Islet precursor cell (in vitro differentiated cells): ENCODE data around the gene OR10G4.
"Not testable (repeated sequence)": the region's sequence is repeated elsewhere in the genome, so short reads cannot be mapped to it uniquely, and the experiment has no call there.

ENCODE experiments used
- DNase-seq: peaks from one replicate; pipeline ENCODE4 v3.0.0-alpha.2; 2018

Gene OR10G4, protein sequence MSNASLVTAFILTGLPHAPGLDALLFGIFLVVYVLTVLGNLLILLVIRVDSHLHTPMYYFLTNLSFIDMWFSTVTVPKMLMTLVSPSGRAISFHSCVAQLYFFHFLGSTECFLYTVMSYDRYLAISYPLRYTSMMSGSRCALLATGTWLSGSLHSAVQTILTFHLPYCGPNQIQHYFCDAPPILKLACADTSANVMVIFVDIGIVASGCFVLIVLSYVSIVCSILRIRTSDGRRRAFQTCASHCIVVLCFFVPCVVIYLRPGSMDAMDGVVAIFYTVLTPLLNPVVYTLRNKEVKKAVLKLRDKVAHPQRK

DNA sequence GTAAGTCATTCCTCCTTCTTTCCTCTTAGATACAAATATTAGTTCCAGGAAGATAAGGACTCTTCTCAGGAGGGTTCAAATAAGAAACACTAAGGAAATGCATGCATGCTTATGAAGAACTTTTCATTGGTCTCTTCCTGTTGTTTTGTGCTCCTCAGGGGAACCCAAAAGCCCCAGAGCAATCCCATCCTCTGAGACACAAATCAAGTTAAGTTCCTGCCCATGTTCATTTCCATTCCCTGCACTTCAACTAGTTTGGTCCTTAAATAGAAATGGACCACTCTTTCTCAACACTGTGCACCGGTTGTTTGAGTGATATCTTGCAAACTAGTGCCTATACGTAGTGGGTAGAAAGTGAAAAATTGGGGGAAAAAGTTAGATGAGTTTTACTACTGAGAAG, at the start of gene OR10G4:
Gene OR10G4 (plus strand): TSS at position 301 of the 400 bp plus-strand sequence. CDS start 2,578 bp downstream, outside the sequence.
- DNase-seq = no peak

DNA sequence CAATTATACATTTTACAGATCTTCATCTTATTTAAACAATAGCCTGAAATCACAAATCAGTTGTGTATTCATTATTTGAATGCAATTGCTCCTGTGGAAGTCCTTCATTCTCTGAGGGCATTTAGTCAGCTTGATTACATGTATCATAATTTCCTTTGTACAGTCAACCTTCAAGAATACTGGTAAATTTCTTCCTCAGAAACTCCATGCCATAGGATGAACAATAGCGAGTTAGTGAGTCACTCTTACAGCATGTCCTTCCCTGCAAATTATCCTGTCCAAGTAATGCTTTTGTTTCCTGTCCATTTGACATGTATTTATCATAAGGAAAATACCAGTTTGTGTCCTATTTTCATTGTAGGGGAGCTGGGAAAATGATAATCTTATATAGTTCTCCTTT, 39.0 kb upstream of the OR10G4 start:
- no peak for DNase-seq

DNA sequence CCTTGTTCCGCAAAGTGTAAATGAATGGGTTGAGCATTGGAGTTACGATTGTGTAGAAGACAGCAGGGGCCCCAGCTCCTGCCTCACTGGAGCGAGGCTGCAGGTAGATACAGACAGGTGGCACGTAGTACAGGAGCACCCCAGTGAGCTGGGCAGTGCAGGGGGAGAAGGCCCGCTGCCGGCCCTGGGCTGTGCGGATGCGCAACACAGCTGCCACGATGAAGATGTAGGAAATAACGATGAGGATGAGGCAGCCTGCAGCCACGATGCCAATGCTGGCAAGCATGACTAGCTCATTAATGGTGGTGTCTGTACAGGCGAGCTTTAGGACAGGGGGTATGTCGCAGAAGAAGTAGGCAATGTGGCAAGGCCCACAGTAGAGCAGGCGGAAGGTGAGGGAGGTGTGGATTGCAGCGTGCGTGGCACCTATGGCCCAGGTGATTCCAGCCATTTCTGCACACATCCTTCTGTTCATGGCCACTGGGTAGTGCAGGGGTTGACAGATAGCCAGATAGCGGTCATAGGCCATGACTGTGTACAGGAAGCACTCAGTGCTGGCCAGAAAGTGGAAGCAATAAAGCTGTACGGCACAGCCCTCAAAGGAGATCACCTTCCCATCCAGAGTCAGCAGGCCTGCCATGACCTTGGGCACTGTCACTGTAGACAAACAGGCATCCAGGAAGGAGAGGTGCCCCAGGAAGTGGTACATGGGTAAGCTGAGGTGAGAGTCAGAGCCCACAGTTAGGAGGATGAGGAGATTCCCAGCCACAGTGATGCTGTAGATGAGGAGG, 35.8 kb upstream of the OR10G4 start:
- no peak for DNase-seq

DNA sequence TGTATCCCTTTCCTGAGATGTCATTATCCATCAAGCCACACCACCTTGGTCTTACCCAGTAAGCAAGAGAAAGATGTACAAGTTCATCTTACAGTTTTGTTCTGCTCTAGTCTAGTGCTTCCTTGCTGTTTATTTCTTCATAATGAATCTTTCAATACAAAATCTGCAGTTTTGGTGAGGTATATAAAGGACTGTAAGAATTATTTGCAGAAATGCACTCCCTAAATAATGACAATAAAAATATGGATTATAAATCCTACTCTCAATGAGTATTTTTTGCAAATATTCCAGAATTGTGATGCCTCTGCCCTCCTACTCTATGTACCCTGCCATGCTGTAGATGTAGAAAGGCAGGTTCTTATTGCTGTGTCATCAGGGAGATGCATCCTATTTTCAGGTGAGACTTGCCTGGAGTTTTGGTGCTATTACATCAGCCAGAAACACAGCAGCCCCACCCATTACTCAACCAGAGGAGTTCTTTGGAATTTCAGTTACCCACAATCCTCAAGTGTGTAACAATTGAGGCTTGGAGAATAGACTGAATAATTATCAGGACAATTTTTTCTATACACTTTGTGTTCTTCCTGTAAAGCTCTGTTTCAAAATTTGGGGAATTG, 35.0 kb upstream of the OR10G4 start, which contains the start of gene OR10S1:
Gene OR10S1 (minus strand): TSS at position 51 of the 617 bp plus-strand sequence. CDS start 117 bp downstream, outside the sequence.
- no peak for DNase-seq

DNA sequence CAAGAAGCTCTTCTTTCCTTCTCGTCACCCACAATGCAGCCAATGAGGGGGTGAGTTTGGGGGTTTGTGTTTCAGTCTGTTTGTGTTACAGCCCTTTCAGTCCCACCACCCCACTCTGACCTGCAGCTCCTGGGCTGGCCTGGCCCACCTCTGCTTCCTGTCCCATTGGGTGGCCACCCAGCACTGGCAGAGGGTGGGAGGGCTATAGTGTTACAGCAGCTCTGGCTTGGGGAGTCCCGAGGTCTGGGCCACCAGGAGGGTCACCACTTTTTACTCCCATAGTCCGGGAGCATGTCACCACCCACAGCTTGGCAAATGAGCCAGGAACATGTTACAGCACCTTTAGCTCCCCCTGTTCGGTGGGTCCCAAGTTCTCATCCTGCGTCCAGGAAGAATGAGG, 33.5 kb upstream of the OR10G4 start:
- no peak for DNase-seq

DNA sequence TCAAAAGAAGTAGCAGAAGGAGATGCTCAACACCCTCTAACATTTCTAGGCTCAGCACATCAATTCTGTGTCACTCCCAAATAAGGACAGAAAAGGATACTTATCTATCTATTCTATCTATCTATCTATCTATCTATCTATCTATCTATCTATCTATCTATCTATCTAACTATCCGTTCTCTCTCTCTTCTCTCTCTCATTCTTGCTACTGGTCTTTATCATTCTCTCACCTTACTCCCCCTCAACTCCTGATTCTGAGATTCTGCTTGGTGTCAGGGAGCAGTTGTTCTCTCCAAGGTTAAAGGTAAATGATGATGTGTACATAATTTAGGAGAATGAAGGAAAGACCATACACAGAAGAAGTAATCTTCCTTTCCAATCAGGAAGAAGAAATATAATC, 17.7 kb upstream of the OR10G4 start, which contains the start of gene OR10G6:
Gene OR10G6 (minus strand): TSS at position 43 of the 400 bp plus-strand sequence. CDS start 0 bp downstream, at position 43.
- DNase-seq = no peak

DNA sequence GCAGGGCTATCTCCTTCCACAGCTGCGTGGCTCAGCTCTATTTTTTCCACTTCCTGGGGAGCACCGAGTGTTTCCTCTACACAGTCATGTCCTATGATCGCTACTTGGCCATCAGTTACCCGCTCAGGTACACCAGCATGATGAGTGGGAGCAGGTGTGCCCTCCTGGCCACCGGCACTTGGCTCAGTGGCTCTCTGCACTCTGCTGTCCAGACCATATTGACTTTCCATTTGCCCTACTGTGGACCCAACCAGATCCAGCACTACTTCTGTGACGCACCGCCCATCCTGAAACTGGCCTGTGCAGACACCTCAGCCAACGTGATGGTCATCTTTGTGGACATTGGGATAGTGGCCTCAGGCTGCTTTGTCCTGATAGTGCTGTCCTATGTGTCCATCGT, 3.0 kb downstream of the OR10G4 start:
- DNase-seq = not testable (repeated sequence)

DNA sequence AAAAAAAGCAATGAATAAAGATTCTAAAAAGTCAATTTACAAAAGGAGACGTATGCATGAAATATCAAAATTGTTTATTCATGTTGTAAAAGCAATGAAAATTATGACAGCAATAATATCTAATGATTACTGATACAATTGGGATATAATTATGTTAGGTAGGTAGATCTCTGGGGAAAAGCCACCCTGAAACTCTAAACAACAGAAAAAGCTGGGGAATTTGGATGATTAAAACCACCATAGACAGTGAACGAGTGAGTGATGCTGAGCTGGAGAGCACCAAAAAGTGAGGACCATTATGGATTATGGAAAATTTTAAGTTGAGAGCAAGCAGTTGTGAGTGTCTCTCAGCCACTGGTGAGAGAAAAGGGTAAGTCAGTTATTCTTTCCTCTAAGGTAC, 13.7 kb downstream of the OR10G4 start, which contains the start of gene OR10G8:
Gene OR10G8 (plus strand): TSS at position 301 of the 400 bp plus-strand sequence. CDS start 2,825 bp downstream, outside the sequence.
- no peak for DNase-seq

DNA sequence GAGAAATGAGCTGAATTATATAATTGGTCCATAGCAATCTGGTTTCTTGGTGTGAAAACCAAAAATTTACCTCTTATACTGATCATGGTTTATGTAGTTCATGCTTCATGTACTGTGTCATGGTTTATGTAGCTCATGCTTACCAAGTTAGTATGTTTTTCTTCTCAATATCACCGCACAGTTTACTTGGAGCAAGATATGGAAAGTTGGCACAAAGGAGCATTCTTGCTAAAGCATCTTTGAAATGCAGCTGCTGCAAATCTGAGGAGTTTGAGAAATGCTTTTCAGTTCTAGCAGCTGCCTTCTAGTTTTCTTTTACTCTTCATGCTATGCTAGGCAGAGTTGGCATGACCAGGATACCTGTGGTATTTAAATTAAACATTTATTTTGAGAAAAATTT, 23.9 kb downstream of the OR10G4 start:
- DNase-seq = no peak

DNA sequence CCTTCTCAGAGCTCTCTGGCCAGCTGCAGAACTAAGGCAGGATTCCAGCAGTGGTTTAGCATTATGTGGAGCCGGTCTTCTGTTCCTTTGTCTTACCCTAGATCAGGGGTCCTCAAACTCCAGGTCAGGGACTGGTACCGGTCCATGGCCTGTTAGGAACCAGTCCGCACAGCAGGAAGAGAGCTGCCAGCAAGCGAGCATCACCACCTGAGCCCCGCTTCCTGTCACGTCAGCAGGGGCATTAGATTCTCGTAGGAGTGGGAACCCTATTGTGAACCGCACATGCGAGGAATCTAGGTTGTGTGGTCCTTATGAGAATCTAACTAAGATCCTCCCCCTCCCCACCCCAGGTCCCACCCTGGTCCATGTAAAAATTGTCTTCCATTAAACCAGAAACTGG, 26.8 kb downstream of the OR10G4 start:
- DNase-seq = no peak

DNA sequence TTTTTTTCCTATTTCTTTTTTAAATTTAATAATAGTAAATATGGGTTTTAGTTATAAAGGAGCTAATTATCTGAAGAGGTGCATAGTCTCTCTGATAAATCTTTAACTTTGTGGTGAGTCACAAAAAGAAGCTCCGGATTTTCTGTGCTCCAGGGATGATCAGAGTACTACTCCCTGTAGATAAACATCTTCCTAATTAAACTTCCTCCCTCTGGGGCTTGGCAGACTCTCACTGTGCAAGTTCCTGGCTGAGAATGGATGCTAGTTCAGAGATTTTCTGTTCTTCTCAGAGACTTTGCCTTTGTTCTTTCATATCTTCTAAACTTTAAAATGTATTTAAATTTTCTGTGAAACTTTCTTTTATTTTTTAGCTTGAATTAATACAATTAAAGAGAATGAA, 28.5 kb downstream of the OR10G4 start, which contains the start of gene OR10G7:
Gene OR10G7 (minus strand): TSS at position 72 of the 400 bp plus-strand sequence. CDS start 2,324 bp downstream, outside the sequence.
- no peak for DNase-seq

DNA sequence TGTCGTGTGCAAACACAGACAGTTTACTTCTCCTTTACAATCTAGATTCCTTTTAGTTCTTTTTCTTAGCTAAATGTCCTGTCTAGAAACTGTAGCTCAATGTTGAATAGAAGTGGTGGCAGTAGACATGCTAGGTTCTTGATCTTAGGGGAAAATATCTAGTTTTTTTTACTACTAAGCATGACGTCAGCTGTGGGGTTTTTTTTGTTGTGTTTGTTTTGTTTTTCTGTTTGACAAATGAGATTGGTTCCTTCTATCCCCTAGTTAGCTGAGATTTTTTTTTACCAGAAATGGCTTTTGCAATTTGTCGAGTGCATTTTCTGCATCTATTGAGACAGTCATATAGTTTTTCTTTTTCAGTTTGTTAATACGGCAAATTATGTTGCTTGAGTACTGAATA, 30.6 kb downstream of the OR10G4 start:
- DNase-seq = no peak

DNA sequence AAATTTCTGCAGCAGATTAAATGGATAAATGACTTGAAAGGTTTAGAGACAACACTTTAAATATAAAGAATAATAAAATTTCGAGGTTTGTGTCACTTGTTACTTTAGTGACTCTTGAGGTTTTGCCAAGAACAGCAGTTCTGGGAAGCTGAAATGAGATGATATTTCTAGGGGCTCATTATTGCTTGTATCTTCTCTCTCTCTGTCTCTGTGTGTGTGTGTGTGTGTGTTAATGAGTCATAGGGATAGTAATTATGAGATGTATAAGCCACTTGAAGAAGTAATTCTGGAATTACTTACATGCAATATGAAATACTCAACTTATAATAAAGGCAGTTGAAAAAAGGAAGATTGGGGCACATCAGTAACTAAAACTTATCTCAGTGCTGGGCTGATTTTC, 38.0 kb downstream of the OR10G4 start:
- no peak for DNase-seq

DNA sequence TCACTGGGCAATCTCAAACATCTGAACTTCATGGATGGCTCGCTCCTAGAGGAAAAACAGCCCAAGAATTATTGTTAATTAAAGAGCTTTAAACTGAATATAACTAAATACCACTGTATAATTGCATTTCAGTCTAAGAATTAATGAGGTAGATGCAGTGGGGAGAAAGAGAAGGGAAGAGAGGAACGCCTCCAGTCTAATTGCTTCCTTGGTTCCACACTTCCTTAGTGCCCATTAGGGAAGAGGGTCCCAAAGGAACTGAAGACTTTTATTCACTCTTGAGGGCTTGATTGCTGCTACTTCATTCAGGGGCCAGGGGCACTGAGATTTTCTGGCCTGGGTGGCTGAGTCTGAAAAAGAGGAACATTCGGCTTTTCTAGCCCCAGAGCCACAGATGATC, 40.2 kb downstream of the OR10G4 start:
- DNase-seq = no peak
